ENCODE measurements around the gene MIPEP.

MIPEP gene

GRCh38 chr13:23754997-23755396, 134.2 kb downstream of the MIPEP start:
- no peak for DNase-seq (ENCODE audit: low read depth)
- no peak for TF ChIP-seq CTCF (conservative IDR thresholded peaks at IDR 0.05; ENCODE audit: low read depth, low read length)
- H3K4me3 ChIP-seq (ENCODE audit: low read length), result no peak overlapping the region

- no peak for DNase-seq (ENCODE audit: low read depth)
- no peak overlapping the region for H3K4me3 ChIP-seq (ENCODE audit: low read length)
- TF ChIP-seq CTCF (conservative IDR thresholded peaks at IDR 0.05; ENCODE audit: low read depth, low read length), result no peak
Measured at GRCh38 chr13:23754506-23754905, 134.7 kb downstream of the MIPEP start.

- no peak overlapping the region for H3K4me3 ChIP-seq (ENCODE audit: low read length)
- no peak for DNase-seq (ENCODE audit: low read depth)
- no peak for TF ChIP-seq CTCF (conservative IDR thresholded peaks at IDR 0.05; ENCODE audit: low read depth, low read length)
Measured at GRCh38 chr13:23753458-23753857, 135.7 kb downstream of the MIPEP start.

- no peak overlapping the region for H3K4me3 ChIP-seq (ENCODE audit: low read length)
- TF ChIP-seq CTCF (conservative IDR thresholded peaks at IDR 0.05; ENCODE audit: low read depth, low read length), result no peak
- no peak for DNase-seq (ENCODE audit: low read depth)
Measured at GRCh38 chr13:23752111-23753001, 136.8 kb downstream of the MIPEP start.

- peak; percentile 52 for DNase-seq (ENCODE audit: low read depth)
- no peak overlapping the region for H3K4me3 ChIP-seq (ENCODE audit: low read length)
- TF ChIP-seq CTCF (conservative IDR thresholded peaks at IDR 0.05; ENCODE audit: low read depth, low read length), result no peak
Measured at GRCh38 chr13:23751195-23751594, 138.0 kb downstream of the MIPEP start.

GRCh38 chr13:23750383-23751121, 138.6 kb downstream of the MIPEP start:
- no peak for DNase-seq (ENCODE audit: low read depth)
- H3K4me3 ChIP-seq (ENCODE audit: low read length), result no peak overlapping the region
- TF ChIP-seq CTCF (conservative IDR thresholded peaks at IDR 0.05; ENCODE audit: low read depth, low read length), result no peak
